SU-DHL-6 (cell line): ENCODE measurements around the gene AQP1.

Experiments
- H2AFZ ChIP-seq: fragments of 200-600 bp; sonication (generic); 2 replicates; pipeline ENCODE4 v1.6.1; 2014; ENCODE audit warnings: low read depth, mild to moderate bottlenecking, moderate library complexity, mixed read lengths, antibody characterized with exemption, low read length; ENCODE audit not compliant: severe bottlenecking
- H3F3A ChIP-seq: fragments of 200-600 bp; shearing (Covaris generic); 2 replicates; pipeline ENCODE4 v1.6.0; 2016; ENCODE audit warnings: antibody characterized with exemption, mild to moderate bottlenecking; ENCODE audit not compliant: insufficient read depth
- H3K27ac ChIP-seq: fragments of 200-600 bp; sonication (generic); 2 replicates; pipeline ENCODE4 v1.5.1; 2016; ENCODE audit warnings: low read depth, mild to moderate bottlenecking, low read length, moderate library complexity, mixed read lengths
- H3K27me3 ChIP-seq: fragments of 200-600 bp; sonication (generic), shearing (Covaris generic); 2 replicates; pipeline ENCODE4 v1.6.0; 2014; ENCODE audit warnings: mild to moderate bottlenecking, low read length
- H3K36me3 ChIP-seq: fragments of 200-600 bp; sonication (generic); 2 replicates; pipeline ENCODE4 v1.6.1; 2014; ENCODE audit warnings: mild to moderate bottlenecking, low read length, mixed read lengths
- H3K4me2 ChIP-seq: fragments of 300-600, 200-600 bp; shearing (Covaris generic), sonication (generic); 2 replicates; pipeline ENCODE4 v1.6.0; 2014; ENCODE audit warnings: low read length, low read depth, mild to moderate bottlenecking; ENCODE audit not compliant: poor library complexity, severe bottlenecking
- H3K4me3 ChIP-seq: fragments of 200-600 bp; sonication (generic); 2 replicates; pipeline ENCODE4 v1.5.1; 2014; ENCODE audit warnings: antibody characterized with exemption, low read length, mild to moderate bottlenecking, mixed read lengths; ENCODE audit not compliant: insufficient read depth, poor library complexity, severe bottlenecking
- H3K79me2 ChIP-seq: fragments of 200-600 bp; sonication (generic); 2 replicates; pipeline ENCODE4 v1.6.1; 2014; ENCODE audit warnings: mild to moderate bottlenecking, low read length, moderate library complexity; ENCODE audit not compliant: insufficient read depth
- H3K9ac ChIP-seq: fragments of 200-600 bp; sonication (generic); 2 replicates; pipeline ENCODE4 v1.7.0; 2014; ENCODE audit warnings: mild to moderate bottlenecking, low read length
- H3K9me2 ChIP-seq: fragments of 200-600 bp; sonication (generic); replicated peaks from 2 replicates; pipeline ENCODE4 v1.6.1; 2014; ENCODE audit warnings: low read length; ENCODE audit not compliant: insufficient read depth
- H3K9me3 ChIP-seq: fragments of 200-600 bp; sonication (generic); 2 replicates; pipeline ENCODE4 v1.6.1; 2014; ENCODE audit warnings: low read length, mixed read lengths; ENCODE audit not compliant: insufficient read depth
- H4K20me1 ChIP-seq: fragments of 200-600 bp; sonication (generic); 2 replicates; pipeline ENCODE4 v1.6.1; 2014; ENCODE audit warnings: low read depth, mild to moderate bottlenecking, antibody characterized with exemption, low read length, moderate library complexity, mixed read lengths
- EZH2phosphoT487 ChIP-seq: fragments of 200-600 bp; sonication (generic), shearing (Covaris generic); conservative IDR thresholded peaks from 2 replicates; pipeline ENCODE4 v1.6.1; 2018; ENCODE audit warnings: mild to moderate bottlenecking, antibody characterized with exemption, low read length, moderate library complexity, mixed read lengths
- TF ChIP-seq, protein P1 (sequence below): fragments of 200-600 bp; sonication (generic); IDR thresholded peaks from one replicate; pipeline ENCODE4 v1.5.1; 2017; ENCODE audit warnings: antibody characterized with exemption, mild to moderate bottlenecking, low read length, moderate library complexity; ENCODE audit not compliant: insufficient read depth, poor library complexity, severe bottlenecking

The AQP1 gene

GRCh38 chr7:30866939-30867338 lies 44.7 kb upstream of the AQP1 start:
- Histone ChIP-seq H3K36me3 (no peaks in the 10 kb centered on the region), H3K79me2 (no peaks in the 10 kb centered on the region), H3K27me3 (no peaks in the 10 kb centered on the region), H3K9me2 (no peaks in the 10 kb centered on the region), H4K20me1 (no peaks in the 10 kb centered on the region), H3K27ac (no peak overlapping the region), H2AFZ (no peak overlapping the region), H3K4me3 (no peak overlapping the region), H3K9ac (no peak overlapping the region), H3K9me3 (no peaks in the 10 kb centered on the region), H3F3A (no peaks in the 10 kb centered on the region), H3K4me2 (no peak overlapping the region)
- no peak for TF ChIP-seq EZH2phosphoT487
- TF ChIP-seq, protein P1, sequence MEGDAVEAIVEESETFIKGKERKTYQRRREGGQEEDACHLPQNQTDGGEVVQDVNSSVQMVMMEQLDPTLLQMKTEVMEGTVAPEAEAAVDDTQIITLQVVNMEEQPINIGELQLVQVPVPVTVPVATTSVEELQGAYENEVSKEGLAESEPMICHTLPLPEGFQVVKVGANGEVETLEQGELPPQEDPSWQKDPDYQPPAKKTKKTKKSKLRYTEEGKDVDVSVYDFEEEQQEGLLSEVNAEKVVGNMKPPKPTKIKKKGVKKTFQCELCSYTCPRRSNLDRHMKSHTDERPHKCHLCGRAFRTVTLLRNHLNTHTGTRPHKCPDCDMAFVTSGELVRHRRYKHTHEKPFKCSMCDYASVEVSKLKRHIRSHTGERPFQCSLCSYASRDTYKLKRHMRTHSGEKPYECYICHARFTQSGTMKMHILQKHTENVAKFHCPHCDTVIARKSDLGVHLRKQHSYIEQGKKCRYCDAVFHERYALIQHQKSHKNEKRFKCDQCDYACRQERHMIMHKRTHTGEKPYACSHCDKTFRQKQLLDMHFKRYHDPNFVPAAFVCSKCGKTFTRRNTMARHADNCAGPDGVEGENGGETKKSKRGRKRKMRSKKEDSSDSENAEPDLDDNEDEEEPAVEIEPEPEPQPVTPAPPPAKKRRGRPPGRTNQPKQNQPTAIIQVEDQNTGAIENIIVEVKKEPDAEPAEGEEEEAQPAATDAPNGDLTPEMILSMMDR: no peak

- Histone ChIP-seq H3K4me2 (no peak overlapping the region), H3K27ac (no peak overlapping the region), H3F3A (no peaks in the 10 kb centered on the region), H2AFZ (no peak overlapping the region), H3K36me3 (no peaks in the 10 kb centered on the region), H3K9me3 (no peaks in the 10 kb centered on the region), H3K4me3 (no peak overlapping the region), H4K20me1 (no peaks in the 10 kb centered on the region), H3K27me3 (no peaks in the 10 kb centered on the region), H3K9ac (no peak overlapping the region), H3K9me2 (no peaks in the 10 kb centered on the region), H3K79me2 (no peaks in the 10 kb centered on the region)
- no peak for TF ChIP-seq EZH2phosphoT487
- TF ChIP-seq, protein P1: no peak
These were observed 44.2 kb upstream of the AQP1 start for GRCh38 chr7:30867483-30867882.

GRCh38 chr7:30869794-30870611 lies 41.6 kb upstream of the AQP1 start:
- Histone ChIP-seq H3K4me2 (no peak overlapping the region), H3K4me3 (no peak overlapping the region)

More at GRCh38 chr7:30869794-30870611, 41.6 kb upstream of the AQP1 start:
- no peaks in the 10 kb centered on the region for H3K9me2 ChIP-seq
- no peaks in the 10 kb centered on the region for H3K27me3 ChIP-seq
- no peaks in the 10 kb centered on the region for H3K9me3 ChIP-seq
- no peak overlapping the region for H2AFZ ChIP-seq
- H3K79me2 ChIP-seq: no peaks in the 10 kb centered on the region
- H3K9ac ChIP-seq: no peak overlapping the region
- H3K36me3 ChIP-seq: no peaks in the 10 kb centered on the region
- H4K20me1 ChIP-seq: no peaks in the 10 kb centered on the region
- TF ChIP-seq, protein P1: no peak
- no peak for TF ChIP-seq EZH2phosphoT487
- H3K27ac ChIP-seq: no peak overlapping the region
- H3F3A ChIP-seq: no peaks in the 10 kb centered on the region
